NK-92 (cell line): ENCODE data around the gene LRP2.
"Not testable (repeated sequence)": the region's sequence is repeated elsewhere in the genome, so short reads cannot be mapped to it uniquely, and the experiment has no call there.

Experiments
- DNase-seq: peaks from one replicate; lab custom pipeline; 2025; ENCODE audit not compliant: unreplicated experiment; lab: John Stamatoyannopoulos, UW

Gene LRP2

GRCh38 chr2:169348321-169349024 lies 13.9 kb downstream of the LRP2 start:
- no peak for DNase-seq

DNA sequence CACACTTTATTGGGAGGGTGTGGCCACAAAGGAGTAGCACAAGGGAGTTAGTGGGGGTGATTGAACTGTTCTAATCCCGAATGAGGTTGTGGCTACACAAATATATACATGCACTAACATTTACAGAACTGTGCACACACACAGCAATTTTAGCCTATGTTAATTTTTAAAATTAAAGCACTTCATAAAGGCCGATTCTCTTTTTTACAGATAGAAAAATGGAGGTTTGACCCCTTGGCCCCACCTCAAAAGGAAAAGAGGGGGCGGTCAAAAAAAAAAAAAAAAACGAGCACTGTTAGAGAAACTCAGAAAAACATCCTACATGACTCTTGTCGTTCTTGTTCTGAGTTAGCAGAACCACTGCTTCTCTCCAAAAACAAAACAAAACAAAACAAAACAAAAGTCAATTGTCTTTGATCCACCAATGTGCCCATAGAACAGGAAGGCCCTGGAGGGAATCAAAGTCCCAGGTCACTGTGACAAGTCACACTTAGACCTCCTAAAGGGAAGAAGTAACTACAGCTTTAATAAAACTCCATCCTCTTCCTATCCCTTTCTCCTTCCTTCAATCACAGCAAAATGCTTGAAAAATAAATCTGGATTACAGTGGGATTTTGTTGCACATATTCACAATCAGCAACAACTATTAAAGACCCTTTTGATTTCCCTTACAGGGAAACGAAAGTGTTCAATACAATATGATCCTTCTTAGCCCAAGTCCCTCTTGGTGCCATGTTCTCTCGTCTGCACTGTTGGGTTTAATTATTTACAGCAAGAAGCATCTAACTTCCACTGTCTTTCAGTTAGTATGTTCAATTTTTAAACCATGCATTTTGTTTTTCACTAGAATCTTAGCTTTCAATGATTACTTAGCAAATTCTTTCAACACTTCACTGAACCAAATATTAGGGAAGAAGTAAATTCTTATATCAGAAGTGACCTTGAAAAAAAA lies 16.6 kb downstream of the LRP2 start:
- no peak for DNase-seq

DNA sequence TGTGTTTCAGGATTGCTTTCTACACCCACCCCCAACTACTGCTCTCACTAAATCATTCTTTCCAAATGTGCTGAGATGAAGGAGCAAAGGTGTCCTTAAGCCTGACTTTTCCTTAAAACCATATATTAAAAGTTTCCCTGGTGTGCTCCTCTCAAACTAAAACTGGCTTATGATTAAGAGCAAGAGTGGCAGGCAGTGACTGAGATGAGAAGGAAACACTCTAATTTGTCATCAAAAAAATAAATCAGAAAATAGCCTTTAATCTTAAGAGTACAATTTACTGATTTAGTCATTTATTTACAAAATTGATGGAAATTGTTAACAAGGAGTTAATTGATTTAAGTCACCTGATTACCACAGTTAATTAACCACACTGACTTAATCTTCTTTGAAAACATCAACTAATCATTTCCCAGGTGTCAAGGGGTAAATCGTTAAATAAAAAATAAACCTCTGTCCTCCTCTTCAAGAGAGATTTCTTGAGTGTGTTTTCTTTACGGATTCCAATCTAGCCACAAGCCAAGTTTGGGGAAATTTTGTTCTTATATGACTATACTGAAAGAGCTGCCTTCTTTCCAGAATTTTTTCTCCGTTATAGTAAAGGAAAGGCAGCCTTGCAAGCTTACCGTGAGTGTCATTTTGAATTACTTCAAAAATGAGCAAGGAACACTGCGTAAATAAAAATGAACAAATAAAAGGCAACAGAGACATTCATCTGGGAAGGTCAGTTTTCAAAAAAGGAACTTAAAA lies 17.4 kb downstream of the LRP2 start:
- DNase-seq = no peak

- DNase-seq = no peak
Observed at GRCh38 chr2:169343202-169343601, 19.1 kb downstream of the LRP2 start.

- no peak for DNase-seq
Observed at GRCh38 chr2:169339657-169340056, 22.7 kb downstream of the LRP2 start.

GRCh38 chr2:169336695-169337094 lies 25.6 kb downstream of the LRP2 start:
- DNase-seq = no peak

DNA sequence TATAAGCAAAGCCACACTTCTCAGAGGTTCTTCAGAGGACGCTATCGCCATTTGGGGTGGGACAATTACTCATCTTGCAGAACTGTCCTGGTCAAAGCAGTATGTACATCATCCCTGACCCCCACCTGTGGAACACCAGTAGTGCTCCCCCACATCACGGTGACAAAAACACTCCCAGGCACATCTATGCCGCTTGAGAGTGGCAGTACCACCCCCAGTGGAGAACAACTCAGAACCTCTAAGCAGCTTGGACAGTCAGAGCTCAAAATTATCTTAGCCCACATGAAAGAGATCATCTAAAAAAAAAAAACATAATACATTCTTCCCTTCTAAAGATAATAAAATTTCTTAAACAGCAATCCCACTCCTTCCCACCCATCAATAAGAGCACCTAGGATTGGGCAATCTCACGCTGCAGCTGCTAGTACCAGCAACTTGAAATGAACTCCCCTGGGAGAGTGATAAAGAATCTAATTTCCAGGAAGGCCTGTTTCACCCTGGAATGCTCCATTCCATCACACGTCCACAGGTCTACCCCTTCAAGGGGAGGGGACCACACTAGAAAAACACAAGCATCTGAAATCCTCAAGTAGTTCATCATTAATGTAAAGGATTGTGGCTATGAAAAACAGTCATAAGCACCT lies 31.7 kb downstream of the LRP2 start:
- no peak for DNase-seq

- no peak for DNase-seq
Observed at GRCh38 chr2:169329688-169330554, 32.4 kb downstream of the LRP2 start.

GRCh38 chr2:169328785-169329184 lies 33.5 kb downstream of the LRP2 start:
- DNase-seq = no peak

DNA sequence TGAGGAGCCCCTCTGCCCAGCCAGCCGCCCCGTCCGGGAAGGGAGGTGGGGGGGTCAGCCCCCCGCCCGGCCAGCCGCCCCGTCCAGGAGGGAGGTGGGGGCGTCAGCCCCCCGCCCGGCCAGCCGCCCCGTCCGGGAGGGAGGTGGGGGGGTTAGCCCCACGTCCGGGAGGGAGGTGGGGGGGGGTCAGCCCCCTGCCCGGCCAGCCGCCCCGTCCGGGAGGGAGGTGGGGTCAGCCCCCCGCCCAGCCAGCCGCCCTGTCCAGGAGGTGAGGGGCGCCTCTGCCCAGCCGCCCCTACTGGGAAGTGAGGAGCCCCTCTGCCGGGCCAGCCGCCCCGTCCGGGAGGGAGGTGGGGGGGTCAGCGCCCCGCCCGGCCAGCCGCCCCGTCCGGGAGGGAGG lies 34.5 kb downstream of the LRP2 start:
- not testable (repeated sequence) for DNase-seq

- not testable (repeated sequence) for DNase-seq
Observed at GRCh38 chr2:169325886-169326285, 36.4 kb downstream of the LRP2 start.

GRCh38 chr2:169324581-169325260 lies 37.6 kb downstream of the LRP2 start:
- DNase-seq = no peak

DNA sequence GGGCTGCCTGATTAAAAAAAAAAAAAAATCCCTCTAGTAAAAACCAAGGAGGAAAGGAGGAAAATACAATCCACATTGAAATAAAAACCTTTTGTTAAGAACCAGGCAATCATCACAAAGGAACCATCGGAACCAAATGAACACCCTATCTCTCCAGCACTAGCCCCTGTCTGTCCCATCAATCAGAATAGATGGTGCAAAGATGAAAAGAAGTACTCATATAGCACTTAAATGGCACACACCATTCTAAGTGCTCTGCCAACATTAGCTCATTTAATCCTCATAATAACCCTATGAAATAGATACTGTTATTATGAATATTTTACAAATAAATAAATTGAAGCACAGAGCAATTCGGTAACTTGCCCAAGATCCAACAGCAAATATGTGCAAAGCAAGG lies 38.5 kb downstream of the LRP2 start:
- no peak for DNase-seq

GRCh38 chr2:169320561-169320960 lies 41.8 kb downstream of the LRP2 start:
- no peak for DNase-seq

- DNase-seq = no peak
Observed at GRCh38 chr2:169315357-169315756, 47.0 kb downstream of the LRP2 start.

GRCh38 chr2:169308349-169308748 lies 54.0 kb downstream of the LRP2 start:
- not testable (repeated sequence) for DNase-seq

- DNase-seq = not testable (repeated sequence)
Observed at GRCh38 chr2:169304689-169305088, 57.6 kb downstream of the LRP2 start.

- no peak for DNase-seq
Observed at GRCh38 chr2:169303579-169304305, 58.6 kb downstream of the LRP2 start.

DNA sequence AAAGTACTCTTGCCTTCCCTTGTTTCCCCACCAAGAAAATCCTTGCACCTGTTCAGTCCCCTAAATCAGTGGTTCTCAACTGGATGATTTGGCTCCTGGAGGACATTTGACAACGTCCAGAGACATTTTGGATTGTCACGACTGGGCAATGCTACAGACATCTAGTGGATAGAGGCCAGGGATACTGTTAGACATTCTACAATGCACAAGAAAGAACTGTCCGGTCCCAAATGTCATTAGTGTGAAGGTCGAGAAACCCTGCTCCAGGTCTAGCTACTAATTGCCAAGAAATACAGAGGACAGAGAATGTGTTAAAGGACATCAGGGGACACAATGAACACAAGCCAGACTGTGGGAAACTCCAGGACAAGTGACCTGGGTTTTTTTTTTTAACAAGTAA lies 60.0 kb downstream of the LRP2 start:
- DNase-seq = no peak
